OCI-LY1 (cell line): ENCODE measurements around the gene SYT9.

Source experiments
- H2AFZ ChIP-seq: fragments of 200-600 bp; sonication (generic), shearing (Covaris generic); 2 replicates; pipeline ENCODE4 v1.6.0; 2014; ENCODE audit warnings: antibody characterized with exemption, mild to moderate bottlenecking, low read length
- H3F3A ChIP-seq: fragments of 200-600 bp; sonication (generic), shearing (Covaris generic); 2 replicates; pipeline ENCODE4 v1.6.0; 2014; ENCODE audit warnings: mild to moderate bottlenecking, antibody characterized with exemption, low read length, moderate library complexity; ENCODE audit not compliant: insufficient read depth
- H3K27ac ChIP-seq: fragments of 200-600 bp; sonication (generic); 2 replicates; pipeline ENCODE4 v1.5.1; 2014; ENCODE audit warnings: low read length, mixed run types, mild to moderate bottlenecking, low read depth; ENCODE audit not compliant: poor library complexity, severe bottlenecking
- H3K27me3 ChIP-seq: fragments of 200-600 bp; sonication (generic); 2 replicates; pipeline ENCODE4 v1.6.0; 2014; ENCODE audit warnings: antibody characterized with exemption, mild to moderate bottlenecking, low read length, moderate library complexity; ENCODE audit not compliant: insufficient read depth
- H3K36me3 ChIP-seq: fragments of 200-600 bp; sonication (generic); 2 replicates; pipeline ENCODE4 v1.6.1; 2014; ENCODE audit warnings: mild to moderate bottlenecking, antibody characterized with exemption, low read length, moderate library complexity, mixed read lengths; ENCODE audit not compliant: insufficient read depth
- H3K4me1 ChIP-seq: fragments of 200-600 bp; sonication (generic); 2 replicates; pipeline ENCODE4 v1.5.1; 2014; ENCODE audit warnings: mild to moderate bottlenecking, low read length, moderate library complexity; ENCODE audit not compliant: insufficient read depth, severe bottlenecking
- H3K4me2 ChIP-seq: fragments of 200-600 bp; sonication (generic), shearing (Covaris generic); 2 replicates; pipeline ENCODE4 v1.6.1; 2014; ENCODE audit warnings: low read length
- H3K4me3 ChIP-seq: fragments of 200-600 bp; sonication (generic); 2 replicates; pipeline ENCODE4 v1.5.1; 2014; ENCODE audit warnings: low read length, low read depth, mild to moderate bottlenecking, mixed read lengths; ENCODE audit not compliant: poor library complexity, severe bottlenecking
- H3K79me2 ChIP-seq: fragments of 200-600 bp; shearing (Covaris generic); 2 replicates; pipeline ENCODE4 v1.6.1; 2016; ENCODE audit warnings: mixed run types, low read length, mixed read lengths; ENCODE audit not compliant: insufficient read depth
- H3K9ac ChIP-seq: fragments of 200-600 bp; sonication (generic), shearing (Covaris generic); 2 replicates; pipeline ENCODE4 v1.6.1; 2014; ENCODE audit warnings: mild to moderate bottlenecking, low read length, mixed read lengths
- H3K9me2 ChIP-seq: fragments of 200-600 bp; sonication (generic), shearing (Covaris generic); 2 replicates; pipeline ENCODE4 v1.6.1; 2014; ENCODE audit warnings: low read depth, mild to moderate bottlenecking, low read length, mixed read lengths
- H3K9me3 ChIP-seq: fragments of 200-600 bp; shearing (Covaris generic); 2 replicates; pipeline ENCODE4 v1.6.1; 2014; ENCODE audit warnings: low read length, mixed read lengths
- H4K20me1 ChIP-seq: fragments of 200-600 bp; sonication (generic), shearing (Covaris generic); 2 replicates; pipeline ENCODE4 v1.6.0; 2016; ENCODE audit warnings: mild to moderate bottlenecking, low read length; ENCODE audit not compliant: insufficient read depth
- CTCF ChIP-seq: fragments of 200-600 bp; sonication (generic), shearing (Covaris generic); IDR thresholded peaks from 2 replicates; pipeline ENCODE4 v1.5.1; 2017; ENCODE audit warnings: mild to moderate bottlenecking, antibody characterized with exemption, low read length, moderate library complexity, mixed read lengths
- EZH2 ChIP-seq: fragments of 200-600 bp; sonication (generic), shearing (Covaris generic); IDR thresholded peaks from 2 replicates; pipeline ENCODE4 v1.8.0; 2017; ENCODE audit warnings: borderline replicate concordance, mixed run types, mild to moderate bottlenecking, antibody characterized with exemption, low read length, moderate library complexity, mixed read lengths

SYT9 gene

DNA sequence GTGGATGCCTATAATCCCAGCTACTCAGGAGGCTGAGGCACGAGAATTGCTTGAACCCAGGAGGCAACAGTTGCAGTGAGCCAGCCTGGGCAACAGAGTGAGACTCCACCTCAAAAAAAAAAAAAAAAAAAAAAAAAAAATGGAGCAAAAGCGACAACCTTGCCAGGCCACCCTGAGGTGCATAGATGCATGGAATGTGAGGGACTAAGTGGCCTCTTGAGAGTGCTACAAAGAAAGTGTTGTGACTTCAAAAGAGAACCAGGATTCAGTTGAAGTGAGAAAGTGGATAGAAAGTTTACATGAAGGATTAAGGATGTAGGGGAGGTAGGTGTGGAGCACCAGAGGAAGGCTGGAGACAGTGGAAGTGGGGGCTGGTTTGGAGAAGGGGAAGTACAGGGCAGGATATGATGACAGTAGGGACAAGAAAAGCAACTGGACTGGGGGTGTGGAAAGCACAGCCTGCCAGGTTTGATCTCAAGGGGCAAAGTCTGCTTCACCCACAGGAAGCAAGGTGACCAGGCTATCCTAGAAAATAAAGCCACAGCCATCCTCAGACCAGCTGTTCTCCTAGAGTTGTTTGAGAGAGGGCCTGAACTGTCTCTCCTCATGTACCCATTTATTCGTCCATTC lies 197.6 kb downstream of the SYT9 start:
- TF ChIP-seq CTCF = no peak
- TF ChIP-seq EZH2 = no peak
- no peaks in the 10 kb centered on the region for H3K79me2 ChIP-seq
- no peaks in the 10 kb centered on the region for H3K36me3 ChIP-seq
- no peak overlapping the region for H3K4me2 ChIP-seq
- no peaks in the 10 kb centered on the region for H3K9me2 ChIP-seq
- no peak overlapping the region for H3K9ac ChIP-seq
- H2AFZ ChIP-seq = no peak overlapping the region
- H3K4me3 ChIP-seq = no peak overlapping the region
- no peak overlapping the region for H3K27ac ChIP-seq
- no peaks in the 10 kb centered on the region for H3K4me1 ChIP-seq
- H3K27me3 ChIP-seq = no peaks in the 10 kb centered on the region
- H3F3A ChIP-seq = no peaks in the 10 kb centered on the region
- H3K9me3 ChIP-seq = no peaks in the 10 kb centered on the region
- no peaks in the 10 kb centered on the region for H4K20me1 ChIP-seq

DNA sequence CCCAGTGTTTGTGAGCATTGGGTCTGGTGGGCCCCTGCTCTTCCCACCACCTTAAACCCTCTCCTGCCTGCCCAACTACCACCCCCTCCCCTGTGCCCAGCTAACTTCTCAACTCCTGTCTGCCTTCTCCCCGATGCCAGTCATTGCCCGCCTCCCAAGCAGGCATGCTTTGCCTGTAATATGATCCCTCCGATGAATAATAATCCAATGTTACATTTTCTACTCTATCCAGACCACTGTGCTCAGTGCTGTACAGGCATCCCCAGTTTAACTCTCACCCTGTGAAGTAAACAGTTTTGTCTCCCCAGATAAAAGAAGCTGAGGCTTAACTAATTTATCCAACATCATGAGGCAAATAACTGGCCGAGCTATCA lies 198.1 kb downstream of the SYT9 start:
- Histone ChIP-seq H3K36me3 (no peaks in the 10 kb centered on the region), H3K4me1 (no peaks in the 10 kb centered on the region), H3K27ac (no peak overlapping the region), H3K79me2 (no peaks in the 10 kb centered on the region), H4K20me1 (no peaks in the 10 kb centered on the region), H3K9me2 (no peaks in the 10 kb centered on the region), H3F3A (no peaks in the 10 kb centered on the region), H3K9ac (no peak overlapping the region), H3K4me3 (no peak overlapping the region), H3K27me3 (no peaks in the 10 kb centered on the region), H3K9me3 (no peaks in the 10 kb centered on the region), H3K4me2 (no peak overlapping the region), H2AFZ (no peak overlapping the region)
- TF ChIP-seq CTCF (no peak), EZH2 (no peak)

- Histone ChIP-seq H2AFZ (no peak overlapping the region), H4K20me1 (no peaks in the 10 kb centered on the region), H3K36me3 (no peaks in the 10 kb centered on the region), H3K4me3 (no peak overlapping the region), H3F3A (no peaks in the 10 kb centered on the region), H3K27ac (no peak overlapping the region), H3K9ac (no peak overlapping the region), H3K9me3 (no peaks in the 10 kb centered on the region), H3K4me2 (no peak overlapping the region), H3K79me2 (no peaks in the 10 kb centered on the region), H3K27me3 (no peaks in the 10 kb centered on the region), H3K9me2 (no peaks in the 10 kb centered on the region), H3K4me1 (no peaks in the 10 kb centered on the region)
- no peak for TF ChIP-seq EZH2
- no peak for TF ChIP-seq CTCF
Measured at GRCh38 chr11:7450836-7451235, 199.1 kb downstream of the SYT9 start.
